MM.1S (cell line): ENCODE results near the gene TEX264.

Experiments used
- CTCF ChIP-seq: fragments of 300-600 bp; sonication (generic); IDR thresholded peaks from 2 replicates; pipeline ENCODE4 v1.5.1; 2016; ENCODE audit warnings: antibody characterized with exemption, low read length, mixed read lengths
- EZH2phosphoT487 ChIP-seq: fragments of 300-600 bp; sonication (generic); IDR thresholded peaks from 2 replicates; pipeline ENCODE4 v1.6.1; 2018; ENCODE audit warnings: antibody characterized with exemption, low read length

DNA sequence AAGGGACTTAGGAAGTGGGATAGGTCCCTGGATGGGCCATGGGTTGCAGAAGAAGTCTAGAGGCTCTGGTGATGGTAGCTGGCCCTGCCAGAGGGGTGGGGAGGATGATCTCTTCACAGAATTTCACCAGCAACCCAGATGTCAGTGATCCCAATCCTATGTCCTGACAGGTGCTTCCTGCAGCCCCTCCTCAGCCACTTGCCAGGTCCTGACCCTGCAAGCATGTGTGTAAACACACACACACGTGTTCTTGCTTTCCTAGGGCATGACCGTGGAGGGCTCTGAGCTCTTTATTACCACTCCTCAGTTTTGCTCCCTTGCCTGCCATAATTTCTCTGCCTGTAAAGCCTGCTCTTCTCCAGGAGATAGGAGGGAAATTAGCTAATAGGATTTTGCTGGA lies 12.5 kb downstream of the TEX264 start:
- TF ChIP-seq EZH2phosphoT487 = no peak
- no peak for TF ChIP-seq CTCF
